Measurements from ENCODE around the gene PRKCA. TPM values are rescaled to one million over a fixed set of nuclear protein-coding genes. Genes with fewer than 3 reads are reported as not detected.

Gene PRKCA
- total and polyA plus RNA-seq, 2 donors (not counting 3 experiments of a cell fraction or from before 2014, with no cell fraction given): 7.5 to 34.2 TPM

GRCh38 chr17:66400698-66401097, 98.3 kb downstream of the PRKCA start:
- no peaks in the 10 kb centered on the region for H3K36me3 ChIP-seq (ENCODE audit: control insufficient read depth in 2 of 2, extremely low read depth in 1 of 2, insufficient read depth in 2 of 2, low read length in 2 of 2)
- H3K9me1 ChIP-seq (replicated peaks; ENCODE audit: control insufficient read depth, extremely low read depth, insufficient read depth, low read length): no peaks in the 10 kb centered on the region
- no peak overlapping the region for H3K27ac ChIP-seq (ENCODE audit: insufficient read depth, low read depth, low read length)
- no peak for FAIRE-seq
- ChIA-PET CTCF (no interaction called here), POLR2A (no interaction called here)
- intact Hi-C loops (cut with micrococcal nuclease): no loop called here
- DNase-seq (ENCODE audit: low read depth, low spot score): no peak
- no peak overlapping the region for H3K4me2 ChIP-seq (ENCODE audit: insufficient read depth, low read length)
- TF ChIP-seq CTCF (IDR thresholded peaks at IDR 0.05; ENCODE audit: extremely low read depth in 1 of 2, insufficient read depth in 1 of 2, low read depth in 1 of 2, low read length in 2 of 2): no peak
- TF ChIP-seq GATA2 (IDR thresholded peaks at IDR 0.05; ENCODE audit: insufficient read depth, insufficient read length, low read depth, low read length): no peak
- no peak for TF ChIP-seq POLR2A (IDR thresholded peaks at IDR 0.05; ENCODE audit: low read depth, low read length)
- no peak overlapping the region for H2AFZ ChIP-seq (ENCODE audit: low read depth, low read length)
- no peaks in the 10 kb centered on the region for H4K20me1 ChIP-seq (replicated peaks; ENCODE audit: control insufficient read depth, extremely low read depth, insufficient read depth, low read length)
- no peak overlapping the region for H3K4me3 ChIP-seq (replicated peaks in 1 of 3; ENCODE audit: insufficient read depth in 1 of 3, low read depth in 1 of 3, low read length in 3 of 3)
- dilution Hi-C loops (cut with MboI; ENCODE audit: extremely low pct_ligation_motif_present, low sequenced_read_pairs): no loop called here
- H3K9me3 ChIP-seq (replicated peaks; ENCODE audit: control insufficient read depth, insufficient read depth, low read length): no peaks in the 10 kb centered on the region
- no peak overlapping the region for H3K9ac ChIP-seq (replicated peaks; ENCODE audit: extremely low read depth, insufficient read depth, low read length)
- H3K4me1 ChIP-seq (ENCODE audit: control insufficient read depth, extremely low read depth, insufficient read depth, low read length): no peaks in the 10 kb centered on the region
- H3K27me3 ChIP-seq (ENCODE audit: control insufficient read depth in 2 of 2, insufficient read depth in 2 of 2, low read length in 2 of 2): no peaks in the 10 kb centered on the region
- no TSS peak for BruUV-seq (replicated peaks)
- peaks cover 15% of the 10 kb centered on the region for H3K79me2 ChIP-seq (ENCODE audit: control insufficient read depth, insufficient read depth, low read length)

GRCh38 chr17:66401364-66401763, 99.0 kb downstream of the PRKCA start:
- Histone ChIP-seq H3K4me2 (ENCODE audit: insufficient read depth, low read length) (no peak overlapping the region), H3K36me3 (ENCODE audit: control insufficient read depth in 2 of 2, extremely low read depth in 1 of 2, insufficient read depth in 2 of 2, low read length in 2 of 2) (no peaks in the 10 kb centered on the region), H3K79me2 (ENCODE audit: control insufficient read depth, insufficient read depth, low read length) (peaks cover 15% of the 10 kb centered on the region), H2AFZ (ENCODE audit: low read depth, low read length) (no peak overlapping the region), H3K9me1 (replicated peaks; ENCODE audit: control insufficient read depth, extremely low read depth, insufficient read depth, low read length) (no peaks in the 10 kb centered on the region), H3K9me3 (replicated peaks; ENCODE audit: control insufficient read depth, insufficient read depth, low read length) (no peaks in the 10 kb centered on the region), H3K4me3 (replicated peaks in 1 of 3; ENCODE audit: insufficient read depth in 1 of 3, low read depth in 1 of 3, low read length in 3 of 3) (no peak overlapping the region), H3K9ac (replicated peaks; ENCODE audit: extremely low read depth, insufficient read depth, low read length) (no peak overlapping the region), H3K27ac (ENCODE audit: insufficient read depth, low read depth, low read length) (no peak overlapping the region), H4K20me1 (replicated peaks; ENCODE audit: control insufficient read depth, extremely low read depth, insufficient read depth, low read length) (no peaks in the 10 kb centered on the region), H3K27me3 (ENCODE audit: control insufficient read depth in 2 of 2, insufficient read depth in 2 of 2, low read length in 2 of 2) (no peaks in the 10 kb centered on the region), H3K4me1 (ENCODE audit: control insufficient read depth, extremely low read depth, insufficient read depth, low read length) (no peaks in the 10 kb centered on the region)
- BruUV-seq (replicated peaks): no TSS peak
- FAIRE-seq (no peak), DNase-seq (ENCODE audit: low read depth, low spot score) (no peak)
- intact Hi-C loops (cut with micrococcal nuclease): no loop called here
- ChIA-PET CTCF (no interaction called here), POLR2A (no interaction called here)
- no peak for TF ChIP-seq GATA2 (IDR thresholded peaks at IDR 0.05; ENCODE audit: insufficient read depth, insufficient read length, low read depth, low read length)
- no peak for TF ChIP-seq EZH2 (IDR thresholded peaks at IDR 0.05; ENCODE audit: borderline replicate concordance, low read depth, low read length, severe bottlenecking)
- no peak for TF ChIP-seq POLR2AphosphoS5 (IDR thresholded peaks at IDR 0.05; ENCODE audit: insufficient read depth, low read depth, low read length)
- TF ChIP-seq FOS (IDR thresholded peaks at IDR 0.05; ENCODE audit: borderline replicate concordance, insufficient read depth, low read length): no peak
- TF ChIP-seq CTCF (IDR thresholded peaks at IDR 0.05; ENCODE audit: extremely low read depth in 1 of 2, insufficient read depth in 1 of 2, low read depth in 1 of 2, low read length in 2 of 2): no peak
- TF ChIP-seq JUN (IDR thresholded peaks at IDR 0.05; ENCODE audit: borderline replicate concordance, insufficient read depth, insufficient read length, low read depth): no peak
- TF ChIP-seq POLR2A (IDR thresholded peaks at IDR 0.05; ENCODE audit: low read depth, low read length): no peak
- no peak for TF ChIP-seq MAX (IDR thresholded peaks at IDR 0.05; ENCODE audit: insufficient read depth, insufficient read length)
- no peak for TF ChIP-seq MYC (IDR thresholded peaks at IDR 0.05; ENCODE audit: low read depth, low read length)
- dilution Hi-C loops (cut with MboI; ENCODE audit: extremely low pct_ligation_motif_present, low sequenced_read_pairs): no loop called here

All from endothelial cell of umbilical vein (primary cell).